DOHH2 (cell line): Measurements from ENCODE around the gene GZMM.

Experiments
- CTCF ChIP-seq: fragments of 200-600 bp; sonication (generic); IDR thresholded peaks from one replicate; pipeline ENCODE4 v1.5.1; 2014; ENCODE audit warnings: antibody characterized with exemption, mild to moderate bottlenecking, low read depth, low read length; ENCODE audit not compliant: poor library complexity, severe bottlenecking
- EZH2phosphoT487 ChIP-seq: fragments of 200-600 bp; sonication (generic); IDR thresholded peaks from 2 replicates; pipeline ENCODE4 v1.6.1; 2017; ENCODE audit warnings: borderline replicate concordance, mild to moderate bottlenecking, antibody characterized with exemption, low read length, moderate library complexity, mixed read lengths

- no peak for TF ChIP-seq CTCF
- peak; percentile 72; the same call in 1 of the 2 replicates for TF ChIP-seq EZH2phosphoT487
Measured at GRCh38 chr19:590396-590745, 46.5 kb downstream of the GZMM start.
